HG03196 (cell line): ENCODE measurements around the gene SLC5A12.

Experiments used
- ATAC-seq: cut with Tn5 transposase; IDR thresholded peaks from one replicate; pipeline ENCODE4 v1.9.1; 2021; ENCODE audit not compliant: unreplicated experiment

The SLC5A12 gene, protein sequence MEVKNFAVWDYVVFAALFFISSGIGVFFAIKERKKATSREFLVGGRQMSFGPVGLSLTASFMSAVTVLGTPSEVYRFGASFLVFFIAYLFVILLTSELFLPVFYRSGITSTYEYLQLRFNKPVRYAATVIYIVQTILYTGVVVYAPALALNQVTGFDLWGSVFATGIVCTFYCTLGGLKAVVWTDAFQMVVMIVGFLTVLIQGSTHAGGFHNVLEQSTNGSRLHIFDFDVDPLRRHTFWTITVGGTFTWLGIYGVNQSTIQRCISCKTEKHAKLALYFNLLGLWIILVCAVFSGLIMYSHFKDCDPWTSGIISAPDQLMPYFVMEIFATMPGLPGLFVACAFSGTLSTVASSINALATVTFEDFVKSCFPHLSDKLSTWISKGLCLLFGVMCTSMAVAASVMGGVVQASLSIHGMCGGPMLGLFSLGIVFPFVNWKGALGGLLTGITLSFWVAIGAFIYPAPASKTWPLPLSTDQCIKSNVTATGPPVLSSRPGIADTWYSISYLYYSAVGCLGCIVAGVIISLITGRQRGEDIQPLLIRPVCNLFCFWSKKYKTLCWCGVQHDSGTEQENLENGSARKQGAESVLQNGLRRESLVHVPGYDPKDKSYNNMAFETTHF

DNA sequence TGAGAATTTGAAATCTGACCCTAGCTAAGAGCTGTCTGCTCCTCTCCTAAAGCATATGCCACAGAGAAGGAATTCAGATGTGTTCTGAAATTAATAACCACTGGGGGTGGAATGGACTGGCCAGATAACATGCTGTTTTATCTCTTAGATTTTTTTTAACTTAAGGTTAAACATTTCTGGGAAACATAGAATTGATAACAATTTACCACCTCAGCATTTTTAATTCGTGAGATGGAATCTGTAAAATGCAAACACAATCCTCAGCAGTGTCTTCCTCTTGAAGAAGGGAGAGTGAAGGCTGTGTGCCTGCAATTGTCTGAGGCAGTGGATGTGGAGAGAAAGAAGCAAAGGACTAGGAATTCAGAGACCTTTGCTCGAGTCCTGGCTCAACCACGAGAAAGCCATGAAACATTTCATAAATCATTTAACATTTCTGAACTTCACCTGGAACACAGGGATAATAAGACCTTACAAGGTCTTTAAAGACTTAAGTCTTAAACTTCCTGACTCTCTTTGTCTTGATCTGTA is at the start of gene SLC5A12:
SLC5A12 (minus strand) TSS at position 113 of the 528 bp plus-strand sequence. CDS start 346 bp downstream, outside the sequence.
- ATAC-seq: no peak

DNA sequence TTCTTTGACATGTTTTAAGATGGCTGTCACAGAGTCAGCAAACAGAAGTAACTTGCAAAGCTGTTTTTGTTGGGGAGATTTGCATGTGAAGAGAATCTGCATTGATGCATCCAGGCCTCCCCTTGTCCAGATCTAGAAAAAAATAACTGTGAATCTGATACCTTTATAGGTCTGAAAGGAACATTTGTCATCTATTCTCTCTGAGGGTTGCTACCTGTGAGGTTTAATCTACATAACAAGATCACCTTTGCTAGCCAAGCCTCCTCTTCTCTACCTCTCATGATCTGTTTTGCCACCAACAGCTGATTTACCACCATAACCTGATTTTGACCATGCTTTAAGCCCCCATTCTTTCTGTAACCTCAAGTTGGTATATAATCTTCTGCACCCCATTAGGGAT is 47.2 kb upstream of the SLC5A12 start:
- ATAC-seq: no peak

DNA sequence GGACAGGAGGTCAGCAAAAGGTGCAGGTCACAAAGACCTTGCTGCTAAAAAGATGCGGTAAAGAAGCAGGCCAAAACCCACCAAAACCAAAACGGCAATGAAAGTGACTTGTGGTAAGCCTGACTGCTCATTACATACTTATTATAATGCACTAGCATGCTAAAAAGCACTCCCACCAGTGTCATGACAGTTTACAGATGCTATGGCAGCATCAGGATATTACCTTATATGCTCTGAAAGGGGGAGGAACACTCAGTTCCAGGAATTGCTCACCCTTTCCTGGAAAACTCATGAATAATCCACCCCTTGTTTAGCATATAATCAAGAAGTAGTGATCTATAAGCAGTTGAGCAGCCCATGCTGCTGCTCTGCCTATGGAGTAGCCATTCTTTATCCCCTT is 45.2 kb upstream of the SLC5A12 start:
- no peak for ATAC-seq

DNA sequence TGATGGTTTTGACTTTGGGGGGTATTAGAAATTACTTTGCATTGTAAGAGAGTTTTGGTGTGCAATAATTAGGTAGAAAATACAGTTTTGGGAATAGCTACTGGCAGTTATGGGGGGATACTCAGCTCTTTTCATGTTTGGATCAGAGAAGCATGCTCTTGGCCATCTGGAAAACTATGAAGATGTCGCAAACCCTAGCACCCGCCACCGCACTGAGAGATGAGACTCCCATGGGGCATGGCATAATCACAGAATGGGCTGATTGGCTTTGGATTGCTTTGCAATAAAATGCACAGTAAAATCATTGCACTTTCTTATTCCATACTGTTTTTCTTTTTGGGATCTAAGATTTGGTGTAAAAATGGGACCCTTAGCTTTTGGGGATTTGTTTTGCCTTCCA is 43.5 kb upstream of the SLC5A12 start:
- ATAC-seq: no peak

DNA sequence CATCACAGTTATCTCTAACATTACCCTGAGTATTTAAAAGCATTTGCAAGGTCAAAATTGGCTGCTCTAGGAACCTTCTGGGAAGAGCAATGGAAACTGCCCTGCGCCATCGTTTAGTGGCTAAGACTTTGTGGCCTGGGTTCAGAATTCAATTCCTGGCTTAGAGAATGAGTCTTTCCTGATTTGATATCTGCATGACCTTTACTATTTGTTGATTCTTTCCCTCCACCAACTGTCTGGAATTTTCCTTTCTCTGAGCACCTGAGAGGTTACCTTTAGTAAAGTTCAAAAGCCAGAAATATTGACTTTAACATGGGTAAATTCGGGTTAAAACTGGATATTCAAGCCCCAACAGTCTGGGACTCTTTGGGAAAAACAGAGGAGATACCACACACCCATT is 43.0 kb upstream of the SLC5A12 start:
- ATAC-seq: no peak

DNA sequence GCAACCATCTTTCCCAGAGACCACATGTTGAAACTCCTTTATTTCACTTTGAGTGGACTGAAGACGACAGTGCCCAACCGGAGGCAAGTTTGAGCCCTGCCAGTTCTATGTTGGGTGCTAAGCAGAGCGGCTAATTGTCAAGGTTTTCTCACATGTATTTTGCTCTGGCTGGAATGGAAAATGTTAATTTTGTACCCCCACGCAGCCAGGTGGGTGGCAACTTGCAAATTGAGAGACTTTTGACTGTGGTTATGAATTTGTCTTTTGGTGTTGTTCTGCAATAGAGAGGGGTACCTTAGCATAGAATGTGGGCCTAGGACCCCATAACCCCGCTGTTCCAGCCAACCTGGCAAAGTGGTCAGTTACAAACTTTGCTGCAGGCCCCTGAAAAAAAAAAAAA is 42.5 kb upstream of the SLC5A12 start:
- ATAC-seq: no peak

DNA sequence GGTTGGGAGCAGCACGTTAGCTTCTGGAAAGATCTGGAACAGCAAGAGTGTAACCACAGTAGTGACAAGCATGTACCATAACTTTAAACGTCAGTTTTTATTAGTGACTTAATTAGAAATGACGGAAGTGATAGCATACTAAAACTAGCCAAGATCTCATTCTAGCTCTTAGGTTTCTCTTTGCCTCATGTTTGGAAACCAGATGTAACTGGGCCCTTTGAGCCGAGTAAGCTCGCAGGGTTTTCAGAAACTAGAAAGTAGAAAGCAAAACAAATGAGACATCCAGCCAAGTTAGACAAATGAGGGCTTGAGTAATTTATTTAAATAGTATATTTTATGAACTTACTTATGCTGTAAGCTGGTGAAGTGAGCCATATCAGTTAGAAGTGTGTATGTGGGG is 40.2 kb upstream of the SLC5A12 start:
- ATAC-seq: no peak

DNA sequence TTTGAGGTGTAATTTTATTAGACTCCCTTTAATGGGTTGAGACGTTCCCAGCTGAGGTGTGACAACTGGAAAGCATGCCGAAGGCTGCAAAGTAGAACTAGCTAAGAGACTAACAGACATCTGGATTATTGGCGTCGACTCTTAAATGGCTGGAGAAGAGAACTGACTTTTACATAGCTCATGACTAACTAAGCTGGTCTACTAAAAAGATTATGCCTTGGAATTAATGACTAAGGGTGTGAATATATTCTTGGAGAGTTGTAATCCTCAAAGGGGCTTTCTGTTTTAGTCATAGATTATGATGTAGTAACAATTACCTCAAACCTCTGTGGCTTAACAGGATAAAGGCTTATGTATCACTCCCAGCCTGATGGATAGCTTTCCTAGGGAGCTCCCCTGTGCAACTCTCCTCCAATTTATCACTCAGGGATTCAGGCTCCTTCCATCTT is 39.5 kb upstream of the SLC5A12 start:
- no peak for ATAC-seq

DNA sequence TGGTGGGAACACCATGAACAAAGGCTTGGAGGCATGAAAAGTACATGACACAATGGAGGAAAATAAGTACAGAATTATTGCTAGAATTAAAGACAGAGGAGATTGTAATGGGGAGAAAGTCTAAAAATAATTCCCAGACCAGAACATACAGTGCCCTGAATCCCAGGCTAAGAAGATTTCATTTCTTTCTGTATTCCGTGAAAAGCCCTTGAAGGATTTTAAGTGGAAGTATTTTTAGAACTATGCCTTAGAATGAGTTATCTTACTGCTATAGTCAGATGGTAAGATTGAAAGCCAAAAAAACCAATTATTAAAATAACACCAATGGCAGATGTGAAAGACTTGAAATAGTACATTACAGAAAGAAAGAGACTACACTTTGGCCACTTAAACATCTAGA is 36.1 kb upstream of the SLC5A12 start:
- ATAC-seq: no peak

DNA sequence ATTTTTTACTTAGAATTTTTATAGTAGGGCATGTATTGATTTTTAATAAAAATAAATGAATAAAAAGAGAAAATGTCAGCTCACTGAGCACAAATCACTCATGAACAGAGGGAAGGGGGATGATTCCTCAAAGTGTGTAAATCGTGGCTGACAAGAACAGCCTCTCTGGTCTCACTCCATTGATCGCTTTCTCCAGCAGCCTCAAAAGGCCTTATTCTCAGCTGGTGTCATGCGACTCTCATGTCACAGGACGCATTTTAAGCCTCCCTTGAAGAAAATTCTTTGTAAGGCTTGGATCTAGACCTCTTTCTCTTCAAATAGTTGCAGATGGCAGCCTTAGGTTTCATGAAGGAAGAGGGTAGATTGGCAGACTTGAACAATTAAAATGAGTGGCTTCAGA is 33.9 kb upstream of the SLC5A12 start:
- no peak for ATAC-seq

DNA sequence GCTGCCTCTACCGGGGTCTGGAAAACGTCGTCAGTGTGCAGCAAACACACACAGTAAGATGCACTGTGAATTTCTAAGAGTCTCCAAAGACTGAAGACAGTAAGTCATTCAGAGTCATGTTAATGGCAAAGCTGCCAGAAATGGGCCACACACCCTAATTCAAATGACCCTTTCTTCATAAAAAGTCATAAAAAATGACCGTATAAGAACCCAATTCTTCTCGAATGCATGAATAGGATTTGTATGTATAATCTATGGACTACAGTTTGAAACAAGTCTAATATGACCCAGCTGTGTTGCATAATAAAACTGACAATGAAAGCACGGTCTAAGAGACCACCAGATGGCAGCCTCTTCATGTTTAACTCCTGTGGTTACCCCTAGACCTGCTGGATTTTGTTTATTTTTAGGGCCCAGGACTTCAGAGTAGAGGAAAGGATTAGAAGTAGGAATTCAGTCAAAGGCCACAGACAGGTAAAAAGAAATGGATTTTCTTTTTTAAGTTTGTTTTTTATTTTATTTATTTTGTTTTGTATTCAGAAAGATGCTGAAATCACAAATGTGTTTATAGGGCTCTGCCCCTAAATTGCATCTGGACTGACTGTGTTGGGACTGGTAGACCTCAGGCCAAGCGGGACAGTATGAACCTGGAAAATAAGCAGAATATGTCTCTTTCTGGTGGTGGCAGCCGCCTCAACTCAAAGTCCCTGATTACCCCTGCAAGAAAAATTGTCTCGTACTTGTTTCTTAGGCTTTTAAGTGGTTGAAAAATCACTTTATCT is 32.1 kb upstream of the SLC5A12 start:
- no peak for ATAC-seq

DNA sequence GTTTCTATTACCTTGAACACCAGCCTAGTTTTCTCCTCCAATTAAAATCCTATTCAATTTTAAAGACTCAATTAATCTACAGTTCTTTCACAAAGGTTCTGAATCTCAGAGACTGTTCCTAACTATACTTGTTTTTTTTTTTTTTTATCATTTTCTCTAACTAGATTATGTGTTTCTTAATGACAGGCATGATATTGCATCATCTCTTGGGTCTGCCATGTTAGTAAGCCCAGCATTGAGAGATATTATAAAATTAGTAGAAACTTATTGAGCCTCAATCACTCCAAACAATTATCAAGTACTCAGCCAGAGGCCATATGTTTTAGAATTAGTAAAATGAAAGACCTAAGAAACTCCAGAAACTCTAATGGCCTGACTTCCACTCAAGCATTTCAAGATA is 28.1 kb upstream of the SLC5A12 start:
- no peak for ATAC-seq

DNA sequence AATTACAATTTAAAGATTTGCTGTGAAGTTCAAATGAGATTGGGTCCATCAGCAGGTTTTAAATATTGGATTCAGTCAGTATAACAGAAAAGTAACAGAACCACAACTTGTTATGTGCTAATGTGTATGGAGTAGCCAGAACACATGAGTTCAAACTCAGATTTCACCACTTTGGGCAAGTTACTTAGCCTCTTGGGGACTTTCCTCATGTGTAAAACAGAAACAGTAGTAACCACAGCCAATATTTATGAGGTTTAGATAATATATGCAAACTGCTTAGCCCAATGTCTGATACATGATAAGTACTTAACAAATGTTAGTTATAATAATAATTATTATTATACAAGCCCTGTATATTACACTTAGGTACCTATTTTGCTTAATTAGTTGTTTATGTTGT is 21.8 kb upstream of the SLC5A12 start:
- ATAC-seq: peak; percentile 69

DNA sequence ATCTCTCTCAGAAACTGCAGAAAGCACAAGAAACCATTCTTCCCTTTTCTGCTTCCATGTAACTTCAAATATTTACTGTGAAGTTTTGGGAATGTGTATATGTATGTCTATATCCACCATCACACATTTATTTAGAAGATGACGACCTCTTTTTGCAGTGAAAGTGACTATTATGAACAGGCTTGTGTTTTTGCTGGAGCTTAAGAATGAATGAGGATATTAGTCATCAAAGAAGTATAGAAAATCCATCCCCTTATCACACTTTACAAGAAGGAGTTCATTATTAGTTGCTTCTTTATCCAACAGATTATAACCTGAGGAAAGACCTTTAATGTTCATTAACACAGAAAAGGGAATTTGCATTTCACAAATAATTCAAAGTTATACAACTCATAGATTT is 21.1 kb upstream of the SLC5A12 start:
- ATAC-seq: no peak

DNA sequence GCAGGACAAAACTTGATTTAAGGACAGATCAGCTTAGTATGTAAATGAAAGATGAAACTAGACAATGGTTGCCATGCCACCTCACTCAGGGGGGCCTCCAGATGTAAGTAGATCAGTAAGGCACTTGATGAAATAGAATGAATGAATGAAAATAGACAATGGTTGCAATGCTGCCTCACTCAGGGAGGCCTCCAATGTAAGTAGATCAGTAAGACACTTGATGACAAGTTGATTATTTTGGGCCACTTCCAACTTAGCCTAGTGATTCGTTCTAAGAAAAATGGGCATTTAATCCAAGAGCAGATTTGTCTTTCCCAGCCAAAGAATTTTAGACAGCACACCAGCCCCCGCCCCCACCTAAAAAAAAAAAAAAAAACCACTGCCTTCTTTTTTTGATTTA is 19.2 kb upstream of the SLC5A12 start:
- ATAC-seq: no peak

DNA sequence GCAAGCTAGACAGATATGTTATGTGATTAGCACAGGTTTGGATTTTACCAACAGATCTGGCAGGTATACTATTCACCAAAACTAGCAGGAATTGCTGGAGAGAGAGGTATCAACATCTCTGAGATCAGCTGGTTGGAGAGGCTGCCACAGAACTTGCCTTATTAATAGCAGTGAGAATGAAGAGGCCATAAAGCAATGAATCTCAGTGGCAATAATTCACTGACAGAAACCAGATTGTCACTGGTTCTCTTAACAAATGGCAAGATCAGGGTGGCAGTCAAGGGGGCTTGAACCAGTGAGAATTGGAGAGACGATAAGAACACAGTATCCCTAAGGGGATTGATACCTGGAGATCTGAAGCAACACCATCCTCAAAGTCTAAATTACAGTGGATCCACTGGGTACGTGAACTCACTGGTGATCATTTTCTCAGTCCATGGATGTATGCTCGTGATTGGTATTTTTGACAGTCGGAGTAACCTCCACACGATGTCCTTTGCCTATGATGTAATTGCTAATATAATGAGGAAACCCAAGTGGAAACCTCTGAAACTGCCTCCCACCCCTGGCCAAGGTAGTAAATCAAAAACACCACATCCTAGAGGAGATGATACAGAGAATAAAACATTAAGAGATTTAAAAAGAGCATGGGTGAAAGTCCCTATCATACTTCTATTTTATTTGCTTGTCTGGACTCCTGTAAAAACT is 17.7 kb upstream of the SLC5A12 start:
- ATAC-seq: no peak

DNA sequence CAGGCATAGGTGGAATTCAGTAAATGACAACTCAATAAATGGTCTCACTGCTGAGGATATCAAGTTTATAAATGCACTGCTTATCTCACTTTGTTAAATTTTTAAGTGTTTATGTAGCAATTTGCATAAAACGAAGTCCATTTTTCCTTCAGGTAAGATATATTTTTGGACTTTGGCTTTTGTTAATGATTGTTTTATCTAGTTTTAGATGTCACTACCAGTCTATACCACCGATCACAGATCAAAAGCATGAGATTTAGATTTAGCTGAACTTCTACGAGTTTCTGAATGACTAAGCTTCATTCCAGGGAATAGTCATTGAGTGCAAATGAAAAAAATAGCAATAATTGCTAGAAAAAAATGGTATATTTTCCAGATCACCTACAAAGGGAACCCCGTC is 12.8 kb upstream of the SLC5A12 start:
- ATAC-seq: no peak

DNA sequence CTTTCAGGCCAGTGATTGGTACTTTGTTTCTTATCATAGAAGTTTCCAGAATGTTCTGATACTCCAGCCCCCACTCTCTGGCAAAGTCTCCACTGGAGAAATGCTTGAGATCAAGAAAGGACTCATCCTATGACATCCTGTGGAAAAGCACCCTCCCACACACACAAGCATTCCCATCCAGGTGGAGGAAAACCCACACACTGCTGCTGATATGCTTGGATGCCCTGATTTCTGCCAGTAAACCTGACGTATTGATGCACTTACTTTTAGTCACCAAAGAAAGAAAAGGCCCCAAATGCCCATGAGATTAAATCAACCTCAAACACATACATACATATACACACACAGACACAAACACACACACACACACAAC is 9.2 kb upstream of the SLC5A12 start:
- no peak for ATAC-seq

DNA sequence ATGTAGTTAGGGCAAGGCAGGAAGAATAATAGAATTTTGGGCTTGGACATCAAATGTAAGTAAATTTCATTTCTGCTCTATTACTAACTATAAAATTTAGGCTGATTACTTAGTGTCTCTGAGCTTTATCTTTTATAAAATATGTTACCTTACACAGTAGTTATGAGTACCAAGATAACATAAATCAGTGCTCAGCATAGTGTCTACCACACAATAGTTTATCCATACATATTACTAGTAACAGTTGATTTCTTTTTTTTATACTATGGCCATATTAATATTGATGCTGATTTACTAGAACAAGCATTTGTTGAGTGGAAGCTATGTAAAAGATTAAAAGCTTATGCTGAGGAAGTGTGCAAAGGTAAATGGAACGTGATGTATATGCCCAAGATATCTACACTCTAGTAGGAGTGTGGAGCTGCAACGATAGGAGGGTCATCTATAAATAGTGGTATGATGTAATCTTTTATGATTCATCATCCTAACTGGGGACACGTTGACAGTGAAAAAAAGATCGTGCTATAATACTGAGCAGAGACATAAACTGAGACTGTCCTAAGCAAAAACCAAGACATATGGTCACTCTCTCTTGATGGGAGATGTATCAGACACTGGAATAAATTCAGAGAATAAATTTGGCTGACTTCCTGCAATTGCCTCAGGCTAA is 8.7 kb upstream of the SLC5A12 start:
- no peak for ATAC-seq

DNA sequence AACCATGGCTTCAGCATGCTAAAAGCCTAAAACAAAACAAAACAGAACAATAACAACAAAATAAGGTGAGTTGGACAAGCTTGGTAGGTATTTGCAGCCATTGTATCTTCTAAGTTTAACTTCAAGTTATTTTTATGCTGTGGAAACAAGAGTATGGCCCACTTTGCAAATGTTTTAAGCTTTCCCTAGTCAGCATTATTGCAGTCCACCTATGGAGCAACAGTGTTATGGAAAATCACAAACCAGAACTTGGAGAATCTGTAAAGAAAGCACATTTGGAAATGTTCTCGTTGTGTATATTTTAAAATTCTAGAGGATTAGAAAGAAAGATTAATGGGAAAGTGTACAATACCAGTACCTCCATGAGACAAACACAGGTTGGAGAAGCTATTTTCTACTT is 7.4 kb upstream of the SLC5A12 start:
- no peak for ATAC-seq

DNA sequence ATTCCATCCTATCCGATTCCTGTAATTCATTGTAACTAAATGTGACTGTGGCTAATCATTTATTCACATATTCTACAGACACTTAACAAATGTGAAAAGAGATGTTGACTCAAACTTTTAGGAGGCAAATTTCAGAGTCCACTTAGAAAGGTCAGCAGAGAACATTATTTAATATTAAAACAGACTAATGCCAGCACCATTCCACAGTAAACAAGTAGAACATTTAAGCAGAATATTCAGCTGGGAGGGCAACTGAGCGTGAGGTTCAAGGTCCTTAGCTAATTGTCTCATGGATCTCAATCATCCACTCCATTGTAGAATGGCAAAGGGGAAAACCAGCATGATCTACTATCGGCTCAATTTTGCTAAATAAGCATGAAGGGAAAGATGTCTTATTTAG is 5.1 kb upstream of the SLC5A12 start:
- ATAC-seq: no peak
